HepG2 (cell line): ENCODE results near the gene SELENOH. TPM values are rescaled to one million over a fixed set of nuclear protein-coding genes. Genes with fewer than 3 reads are reported as not detected.

Experiments
- CEBPG ChIP-seq: IDR thresholded peaks from 2 replicates; pipeline ENCODE4 v1.6.1; 2016
- DR1 ChIP-seq: sonication (generic); formaldehyde crosslinking; IDR thresholded peaks from 2 replicates; pipeline ENCODE4 v1.8.0; 2021; ENCODE audit warnings: mild to moderate bottlenecking, missing genetic modification reagents, inconsistent platforms
- GZF1 ChIP-seq: sonication (generic); formaldehyde crosslinking; IDR thresholded peaks from 2 replicates; pipeline ENCODE4 v1.5.1; 2020; ENCODE audit warnings: mild to moderate bottlenecking, missing genetic modification reagents
- KDM4B ChIP-seq: sonication (generic); formaldehyde crosslinking; IDR thresholded peaks from 2 replicates; pipeline ENCODE4 v1.4.0; 2020; ENCODE audit warnings: missing genetic modification reagents
- MATR3 ChIP-seq: sonication (generic); formaldehyde crosslinking; IDR thresholded peaks from 2 replicates; pipeline ENCODE4 v1.4.0; 2020; ENCODE audit warnings: missing genetic modification reagents
- MBD4 ChIP-seq: IDR thresholded peaks from 2 replicates; pipeline ENCODE4 v1.6.1; 2012; ENCODE audit warnings: low read length, inconsistent platforms, borderline replicate concordance
- MED1 ChIP-seq: sonication (generic); formaldehyde crosslinking; IDR thresholded peaks from 2 replicates; pipeline ENCODE4 v1.4.0; 2020; ENCODE audit warnings: missing genetic modification reagents
- MEF2D ChIP-seq: sonication (generic); formaldehyde crosslinking; IDR thresholded peaks from 2 replicates; pipeline ENCODE4 v1.5.1; 2020; ENCODE audit warnings: mild to moderate bottlenecking, missing genetic modification reagents
- NFIB ChIP-seq: sonication (generic); formaldehyde crosslinking; IDR thresholded peaks from 2 replicates; pipeline ENCODE4 v1.9.0; 2021; ENCODE audit warnings: missing genetic modification reagents, mild to moderate bottlenecking, borderline replicate concordance
- PAX8 ChIP-seq: sonication (generic); formaldehyde crosslinking; IDR thresholded peaks from 2 replicates; pipeline ENCODE4 v1.8.0; 2022; ENCODE audit warnings: mild to moderate bottlenecking, missing genetic modification reagents, borderline replicate concordance
- RELA ChIP-seq: sonication (generic); formaldehyde crosslinking; IDR thresholded peaks from 2 replicates; pipeline ENCODE4 v1.4.0; 2020; ENCODE audit warnings: missing genetic modification reagents
- SMC3 ChIP-seq: IDR thresholded peaks from 2 replicates; pipeline ENCODE4 v1.6.1; 2011; ENCODE audit warnings: low read length, improper control_type of control experiment
- TEAD2 ChIP-seq: sonication (generic); formaldehyde crosslinking; IDR thresholded peaks from 2 replicates; pipeline ENCODE4 v1.9.0; 2021; ENCODE audit warnings: missing genetic modification reagents
- ZC3H4 ChIP-seq: sonication (generic); formaldehyde crosslinking; IDR thresholded peaks from 2 replicates; pipeline ENCODE4 v1.4.0; 2020; ENCODE audit warnings: missing genetic modification reagents, borderline replicate concordance
- ZFY ChIP-seq: sonication (generic); formaldehyde crosslinking; IDR thresholded peaks from 2 replicates; pipeline ENCODE4 v1.4.0; 2020; ENCODE audit warnings: missing genetic modification reagents
- ZMYM2 ChIP-seq: sonication (generic); formaldehyde crosslinking; IDR thresholded peaks from 2 replicates; pipeline ENCODE4 v1.8.0; 2022; ENCODE audit warnings: mild to moderate bottlenecking, missing genetic modification reagents
- ZNF333 ChIP-seq: sonication (generic); formaldehyde crosslinking; IDR thresholded peaks from 2 replicates; pipeline ENCODE4 v1.4.0; 2020; ENCODE audit warnings: mild to moderate bottlenecking, missing genetic modification reagents, borderline replicate concordance
- ZNF777 ChIP-seq: sonication (generic); formaldehyde crosslinking; IDR thresholded peaks from 2 replicates; pipeline ENCODE4 v1.4.0; 2020; ENCODE audit warnings: missing genetic modification reagents
- ZNF83 ChIP-seq: sonication (generic); formaldehyde crosslinking; IDR thresholded peaks from 2 replicates; pipeline ENCODE4 v1.4.0; 2020; ENCODE audit warnings: missing genetic modification reagents, mild to moderate bottlenecking, borderline replicate concordance
- ZSCAN12 ChIP-seq: sonication (generic); formaldehyde crosslinking; IDR thresholded peaks from 2 replicates; pipeline ENCODE4 v1.9.0; 2021; ENCODE audit warnings: mild to moderate bottlenecking, missing genetic modification reagents
- polyA plus RNA-seq, 8 experiments: library from polyadenylated mRNA; depleted of rRNA in 3 of 8; stranded (reverse) in 7 of 8; unstranded in 1 of 8; fragments of >200 nt; fragmentation: Illumina TruSeq in 4 of 8; extraction: Trizol in 4 of 8; gene quantifications; 2 replicates each; pipeline versions ENCODE4 v1.2.1 to v1.2.3, GENCODE V29; 2011 to 2016; ENCODE audit warnings: low read depth in 4 of 8, missing spikeins in 1 of 8, mixed read lengths in 1 of 8; ENCODE audit not compliant: insufficient read depth in 1 of 8
- total RNA-seq, 5 experiments: library from RNA; depleted of rRNA; stranded (reverse); fragments of >200 nt; fragmentation: Illumina TruSeq; extraction: Trizol; gene quantifications; 2 replicates each; pipeline ENCODE4 v1.2.3, GENCODE V29; 2016; ENCODE audit warnings: low read depth in 1 of 5
- TF ChIP-seq, protein P1 (sequence below): sonication (generic); formaldehyde crosslinking; conservative IDR thresholded peaks from 2 replicates; pipeline ENCODE4 v1.4.0; 2020; ENCODE audit warnings: missing genetic modification reagents
- TF ChIP-seq, protein P2 (sequence below): sonication (generic); formaldehyde crosslinking; IDR thresholded peaks from 2 replicates; pipeline ENCODE4 v1.4.0; 2020; ENCODE audit warnings: mild to moderate bottlenecking, missing genetic modification reagents
- TF ChIP-seq, protein P3 (sequence below): sonication (generic); formaldehyde crosslinking; IDR thresholded peaks from 2 replicates; pipeline ENCODE4 v1.4.0; 2020; ENCODE audit warnings: missing genetic modification reagents
- TF ChIP-seq, protein P4 (sequence below): IDR thresholded peaks from 2 replicates; pipeline ENCODE4 v1.4.0; 2020; ENCODE audit warnings: mild to moderate bottlenecking, missing genetic modification reagents

SELENOH gene
- total and polyA plus RNA-seq, 2 of the 13 experiments (the other 11 are each of a cell fraction or from before 2014, with no cell fraction given) = 27.2 to 77.4 TPM

DNA sequence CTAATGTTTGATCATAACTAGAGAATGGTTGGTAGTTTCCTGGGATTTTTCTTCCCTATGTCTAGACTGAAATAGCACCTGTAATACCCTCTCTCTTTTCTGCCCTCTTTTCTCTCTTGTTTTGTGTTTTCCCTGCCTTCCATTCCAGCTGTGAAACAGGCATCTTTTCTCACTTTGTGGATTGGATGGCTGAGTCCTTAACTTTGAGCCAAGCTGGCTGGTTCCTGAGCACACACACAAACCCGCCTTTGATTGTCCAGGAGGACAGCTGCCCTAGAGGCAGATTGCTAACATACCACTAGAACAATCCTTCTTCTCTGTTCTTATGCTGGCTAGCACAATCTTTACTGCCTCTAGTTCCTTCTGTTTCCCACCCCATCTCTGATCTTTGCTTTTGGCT is 38.0 kb downstream of the SELENOH start (continued):
- TF ChIP-seq ZNF333 (CRISPR knock-in tag) (no peak), ZNF83 (CRISPR knock-in tag) (no peak), KDM4B (CRISPR knock-in tag) (no peak), RELA (CRISPR knock-in tag) (no peak), SMC3 (peak; percentile 8; the same call in 1 of the 2 replicates), ZFY (CRISPR knock-in tag) (no peak), GZF1 (CRISPR knock-in tag) (0 out of 2 replicates have a peak, but pooled peaks have one; percentile 16), TEAD2 (CRISPR knock-in tag) (no peak), MBD4 (no peak), NFIB (CRISPR knock-in tag) (no peak), ZSCAN12 (CRISPR knock-in tag) (no peak), MEF2D (CRISPR knock-in tag) (no peak), MATR3 (no peak), CEBPG (CRISPR knock-in tag) (0 out of 2 replicates have a peak, but pooled peaks have one; percentile 13), PAX8 (no peak), MED1 (CRISPR knock-in tag) (0 out of 2 replicates have a peak, but pooled peaks have one; percentile 10), ZMYM2 (no peak), ZC3H4 (no peak), ZNF777 (CRISPR knock-in tag) (0 out of 2 replicates have a peak, but pooled peaks have one; percentile 7), DR1 (no peak)
- TF ChIP-seq, protein P1, sequence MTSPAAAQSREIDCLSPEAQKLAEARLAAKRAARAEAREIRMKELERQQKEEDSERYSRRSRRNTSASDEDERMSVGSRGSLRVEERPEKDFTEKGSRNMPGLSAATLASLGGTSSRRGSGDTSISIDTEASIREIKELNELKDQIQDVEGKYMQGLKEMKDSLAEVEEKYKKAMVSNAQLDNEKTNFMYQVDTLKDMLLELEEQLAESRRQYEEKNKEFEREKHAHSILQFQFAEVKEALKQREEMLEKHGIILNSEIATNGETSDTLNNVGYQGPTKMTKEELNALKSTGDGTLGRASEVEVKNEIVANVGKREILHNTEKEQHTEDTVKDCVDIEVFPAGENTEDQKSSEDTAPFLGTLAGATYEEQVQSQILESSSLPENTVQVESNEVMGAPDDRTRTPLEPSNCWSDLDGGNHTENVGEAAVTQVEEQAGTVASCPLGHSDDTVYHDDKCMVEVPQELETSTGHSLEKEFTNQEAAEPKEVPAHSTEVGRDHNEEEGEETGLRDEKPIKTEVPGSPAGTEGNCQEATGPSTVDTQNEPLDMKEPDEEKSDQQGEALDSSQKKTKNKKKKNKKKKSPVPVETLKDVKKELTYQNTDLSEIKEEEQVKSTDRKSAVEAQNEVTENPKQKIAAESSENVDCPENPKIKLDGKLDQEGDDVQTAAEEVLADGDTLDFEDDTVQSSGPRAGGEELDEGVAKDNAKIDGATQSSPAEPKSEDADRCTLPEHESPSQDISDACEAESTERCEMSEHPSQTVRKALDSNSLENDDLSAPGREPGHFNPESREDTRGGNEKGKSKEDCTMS (CRISPR knock-in tag) = no peak
- TF ChIP-seq, protein P2, sequence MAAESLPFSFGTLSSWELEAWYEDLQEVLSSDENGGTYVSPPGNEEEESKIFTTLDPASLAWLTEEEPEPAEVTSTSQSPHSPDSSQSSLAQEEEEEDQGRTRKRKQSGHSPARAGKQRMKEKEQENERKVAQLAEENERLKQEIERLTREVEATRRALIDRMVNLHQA (CRISPR knock-in tag) = no peak
- TF ChIP-seq, protein P3, sequence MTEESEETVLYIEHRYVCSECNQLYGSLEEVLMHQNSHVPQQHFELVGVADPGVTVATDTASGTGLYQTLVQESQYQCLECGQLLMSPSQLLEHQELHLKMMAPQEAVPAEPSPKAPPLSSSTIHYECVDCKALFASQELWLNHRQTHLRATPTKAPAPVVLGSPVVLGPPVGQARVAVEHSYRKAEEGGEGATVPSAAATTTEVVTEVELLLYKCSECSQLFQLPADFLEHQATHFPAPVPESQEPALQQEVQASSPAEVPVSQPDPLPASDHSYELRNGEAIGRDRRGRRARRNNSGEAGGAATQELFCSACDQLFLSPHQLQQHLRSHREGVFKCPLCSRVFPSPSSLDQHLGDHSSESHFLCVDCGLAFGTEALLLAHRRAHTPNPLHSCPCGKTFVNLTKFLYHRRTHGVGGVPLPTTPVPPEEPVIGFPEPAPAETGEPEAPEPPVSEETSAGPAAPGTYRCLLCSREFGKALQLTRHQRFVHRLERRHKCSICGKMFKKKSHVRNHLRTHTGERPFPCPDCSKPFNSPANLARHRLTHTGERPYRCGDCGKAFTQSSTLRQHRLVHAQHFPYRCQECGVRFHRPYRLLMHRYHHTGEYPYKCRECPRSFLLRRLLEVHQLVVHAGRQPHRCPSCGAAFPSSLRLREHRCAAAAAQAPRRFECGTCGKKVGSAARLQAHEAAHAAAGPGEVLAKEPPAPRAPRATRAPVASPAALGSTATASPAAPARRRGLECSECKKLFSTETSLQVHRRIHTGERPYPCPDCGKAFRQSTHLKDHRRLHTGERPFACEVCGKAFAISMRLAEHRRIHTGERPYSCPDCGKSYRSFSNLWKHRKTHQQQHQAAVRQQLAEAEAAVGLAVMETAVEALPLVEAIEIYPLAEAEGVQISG (CRISPR knock-in tag) = no peak
- TF ChIP-seq, protein P4, sequence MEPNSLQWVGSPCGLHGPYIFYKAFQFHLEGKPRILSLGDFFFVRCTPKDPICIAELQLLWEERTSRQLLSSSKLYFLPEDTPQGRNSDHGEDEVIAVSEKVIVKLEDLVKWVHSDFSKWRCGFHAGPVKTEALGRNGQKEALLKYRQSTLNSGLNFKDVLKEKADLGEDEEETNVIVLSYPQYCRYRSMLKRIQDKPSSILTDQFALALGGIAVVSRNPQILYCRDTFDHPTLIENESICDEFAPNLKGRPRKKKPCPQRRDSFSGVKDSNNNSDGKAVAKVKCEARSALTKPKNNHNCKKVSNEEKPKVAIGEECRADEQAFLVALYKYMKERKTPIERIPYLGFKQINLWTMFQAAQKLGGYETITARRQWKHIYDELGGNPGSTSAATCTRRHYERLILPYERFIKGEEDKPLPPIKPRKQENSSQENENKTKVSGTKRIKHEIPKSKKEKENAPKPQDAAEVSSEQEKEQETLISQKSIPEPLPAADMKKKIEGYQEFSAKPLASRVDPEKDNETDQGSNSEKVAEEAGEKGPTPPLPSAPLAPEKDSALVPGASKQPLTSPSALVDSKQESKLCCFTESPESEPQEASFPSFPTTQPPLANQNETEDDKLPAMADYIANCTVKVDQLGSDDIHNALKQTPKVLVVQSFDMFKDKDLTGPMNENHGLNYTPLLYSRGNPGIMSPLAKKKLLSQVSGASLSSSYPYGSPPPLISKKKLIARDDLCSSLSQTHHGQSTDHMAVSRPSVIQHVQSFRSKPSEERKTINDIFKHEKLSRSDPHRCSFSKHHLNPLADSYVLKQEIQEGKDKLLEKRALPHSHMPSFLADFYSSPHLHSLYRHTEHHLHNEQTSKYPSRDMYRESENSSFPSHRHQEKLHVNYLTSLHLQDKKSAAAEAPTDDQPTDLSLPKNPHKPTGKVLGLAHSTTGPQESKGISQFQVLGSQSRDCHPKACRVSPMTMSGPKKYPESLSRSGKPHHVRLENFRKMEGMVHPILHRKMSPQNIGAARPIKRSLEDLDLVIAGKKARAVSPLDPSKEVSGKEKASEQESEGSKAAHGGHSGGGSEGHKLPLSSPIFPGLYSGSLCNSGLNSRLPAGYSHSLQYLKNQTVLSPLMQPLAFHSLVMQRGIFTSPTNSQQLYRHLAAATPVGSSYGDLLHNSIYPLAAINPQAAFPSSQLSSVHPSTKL (CRISPR knock-in tag) = peak; percentile 52; the same call in 1 of the 2 replicates
